ENCODE measurements around the gene ARHGEF16.

- no peak for TF ChIP-seq CEBPB (IDR thresholded peaks at IDR 0.05)
- no peak for TF ChIP-seq YY1 (IDR thresholded peaks at IDR 0.05; ENCODE audit: low read depth)
- TF ChIP-seq USF1 (IDR thresholded peaks at IDR 0.05), result no peak
- no peak for TF ChIP-seq MAX (IDR thresholded peaks at IDR 0.05)
- TF ChIP-seq CREB1 (IDR thresholded peaks at IDR 0.05; ENCODE audit: low read depth), result no peak
- TF ChIP-seq RAD21 (IDR thresholded peaks at IDR 0.05; ENCODE audit: low read depth), result no peak
Observed at GRCh38 chr1:3464649-3465025, 10.2 kb downstream of the ARHGEF16 start.

Measured in Ishikawa (cell line).